HL-60/S4 treated with phorbol 12-myristate 13-acetate at 8.2 ng/mL for 4 days and 3 days (cell line): Measurements from ENCODE around the gene P2RY14.

Experiments used
- in situ Hi-C: fragments of 300-500 bp; cut with MboI; formaldehyde crosslinking; loops from 2 replicates; pipeline ENCODE4 v1.15.0; 2022; ENCODE audit warnings: low sequenced_read_pairs

The P2RY14 gene

DNA sequence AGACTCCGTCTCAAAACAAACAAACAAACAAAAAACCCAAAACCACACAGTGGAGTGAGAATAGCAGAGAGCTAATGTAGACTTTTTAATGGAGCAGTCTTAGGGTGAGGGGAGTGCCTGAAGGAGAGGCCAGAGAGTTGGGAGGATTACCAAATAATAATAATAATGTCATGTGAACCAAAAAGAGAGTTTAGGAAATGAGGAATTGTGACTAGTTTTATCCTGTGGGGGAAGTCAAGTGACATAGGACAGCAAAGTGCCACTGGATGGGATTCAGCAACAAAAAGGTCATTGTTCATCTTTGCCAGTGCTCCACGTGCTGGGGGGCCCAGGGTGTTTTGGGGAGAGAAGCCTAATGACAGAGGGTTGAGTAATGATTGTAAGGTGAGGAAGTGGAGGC, 25.4 kb upstream of the P2RY14 start:
- in situ Hi-C loops, result no loop called here

DNA sequence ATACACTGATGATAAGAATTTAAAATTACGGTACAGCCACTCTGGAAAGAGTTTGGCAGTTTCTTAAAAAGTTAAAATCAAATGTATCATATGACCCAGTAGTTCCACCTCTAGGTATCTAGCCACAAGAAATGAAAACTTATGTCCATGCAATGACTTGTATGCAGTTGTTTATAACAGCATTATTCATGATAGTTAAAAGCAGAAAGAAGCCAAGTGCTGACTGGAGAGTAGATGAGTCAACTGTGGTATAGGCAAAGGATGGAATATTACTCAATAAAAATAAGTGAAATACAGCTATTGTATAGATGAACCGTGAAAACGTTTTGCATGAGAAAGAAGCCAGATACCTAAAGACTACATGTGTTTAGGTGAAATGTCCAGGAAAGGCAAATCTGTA, 23.4 kb upstream of the P2RY14 start:
- in situ Hi-C loops, result no loop called here

DNA sequence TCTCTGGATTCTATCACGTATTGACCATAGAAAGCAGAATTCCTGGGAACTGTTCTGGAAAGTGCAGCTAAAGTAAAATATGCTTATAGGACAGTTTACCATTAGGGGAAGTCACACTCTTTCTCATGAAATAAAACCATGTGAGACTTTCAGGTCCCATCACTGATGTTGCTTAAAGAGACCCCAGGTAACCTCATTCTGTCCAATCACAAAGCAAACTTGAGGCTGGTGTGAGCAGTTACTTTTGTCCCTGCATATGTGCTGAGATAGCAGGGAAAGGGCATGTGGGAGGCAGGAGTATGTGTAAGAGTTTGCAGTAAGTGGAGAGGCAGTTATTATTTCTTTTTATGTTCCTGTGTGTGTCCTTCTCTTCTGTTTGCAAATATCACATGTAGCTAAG, 22.2 kb upstream of the P2RY14 start:
- in situ Hi-C loops, result no loop called here

DNA sequence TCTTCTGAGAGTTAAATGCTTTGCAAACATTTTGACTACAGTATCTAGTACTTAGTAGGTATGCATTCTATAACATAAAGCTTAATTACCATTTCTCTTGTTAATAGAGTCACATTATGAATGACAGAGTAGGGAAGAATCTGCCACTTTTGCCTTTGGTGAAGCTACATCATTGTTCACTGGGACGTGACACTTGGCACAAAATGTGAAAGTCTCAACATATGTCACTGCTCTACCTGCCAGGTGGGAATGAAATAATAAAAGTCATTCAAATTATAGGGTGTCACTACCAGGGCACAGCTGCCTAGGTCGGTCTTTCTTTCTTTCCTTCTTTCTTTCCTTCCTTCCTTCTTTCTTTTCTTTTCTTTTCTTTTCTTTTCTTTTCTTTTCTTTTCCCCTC, 20.7 kb upstream of the P2RY14 start:
- in situ Hi-C loops, result loop anchor here (25.0 kb wide), 1 partner anchor 538 kb away; no protein-coding TSS in a partner anchor

DNA sequence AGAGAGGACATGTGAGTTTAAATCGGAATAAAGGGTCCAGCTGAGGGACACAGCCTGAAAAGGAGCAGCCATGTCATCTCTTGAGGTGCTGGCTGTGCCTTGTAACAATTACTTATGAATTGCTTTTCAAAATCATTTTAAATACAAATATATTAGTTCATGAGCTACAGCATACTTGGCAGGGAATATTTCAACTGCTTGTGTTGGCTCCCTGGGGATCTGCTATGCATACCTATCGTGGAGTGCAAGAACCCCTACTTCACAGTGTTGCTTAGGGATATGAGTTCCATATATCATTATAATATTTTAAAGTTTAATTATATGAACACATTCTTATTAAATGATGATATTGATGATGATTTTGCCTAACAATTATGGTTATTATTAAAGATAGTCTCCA, 19.1 kb upstream of the P2RY14 start:
- in situ Hi-C loops, result loop anchor here (25.0 kb wide), 1 partner anchor 540 kb away; no protein-coding TSS in a partner anchor

DNA sequence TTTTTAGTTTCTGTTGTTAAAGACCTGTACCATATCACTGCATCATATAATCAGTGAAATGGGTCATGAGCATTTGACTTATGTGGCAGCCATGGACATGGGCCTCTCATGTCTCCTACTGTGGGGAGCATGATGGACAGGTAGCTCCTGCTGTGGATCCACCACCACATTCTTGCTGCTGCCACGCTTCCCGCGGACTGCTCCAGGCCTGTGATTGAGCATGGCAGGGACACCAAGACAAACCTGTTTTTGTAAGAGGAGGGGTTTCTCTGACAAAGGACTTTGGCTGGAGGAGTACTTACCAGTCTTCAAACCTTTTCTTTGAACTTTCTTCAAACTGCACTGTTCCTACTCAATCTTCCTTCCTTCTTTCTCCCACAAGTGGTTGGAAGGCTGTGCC, 17.9 kb upstream of the P2RY14 start:
- in situ Hi-C loops, result loop anchor here (25.0 kb wide), 1 partner anchor 541 kb away; no protein-coding TSS in a partner anchor

DNA sequence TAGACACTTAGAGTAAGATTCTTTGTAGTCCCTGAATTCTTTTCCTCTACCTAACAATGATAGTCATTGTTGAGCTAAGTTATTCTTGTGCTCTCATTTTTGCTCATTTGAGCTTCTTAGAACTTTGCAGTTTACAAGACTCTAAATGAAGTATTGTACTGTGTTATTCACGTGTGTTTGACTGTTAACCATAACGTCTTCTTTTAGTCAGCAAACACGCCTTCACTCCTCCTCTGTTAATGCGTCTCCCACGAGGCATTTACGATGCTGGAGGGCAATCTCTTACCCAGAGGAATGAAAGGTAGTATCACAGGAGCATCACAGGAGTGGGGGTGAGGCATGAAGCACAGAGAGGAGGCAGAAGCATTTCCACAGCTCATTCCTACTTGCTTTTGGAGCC, 14.8 kb upstream of the P2RY14 start:
- in situ Hi-C loops, result loop anchor here (25.0 kb wide), 1 partner anchor 544 kb away; no protein-coding TSS in a partner anchor

DNA sequence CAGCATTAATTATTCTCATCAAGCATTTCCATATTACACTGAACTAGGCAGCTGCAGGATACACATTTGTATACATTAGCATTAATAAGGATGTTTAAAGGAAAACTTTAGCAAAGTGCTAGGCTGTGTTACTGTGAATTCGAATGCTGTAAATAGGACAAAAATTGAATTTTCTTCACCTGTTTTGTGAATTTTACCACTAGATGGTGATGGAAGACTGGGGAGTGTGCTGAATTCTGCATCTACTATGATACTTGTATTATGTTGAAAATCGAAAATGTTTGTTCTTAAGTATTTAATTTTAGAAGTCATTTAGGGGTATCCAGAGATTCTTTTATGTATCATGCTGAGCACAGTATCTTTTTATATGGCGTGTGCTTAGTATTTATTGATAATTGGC, 12.3 kb upstream of the P2RY14 start:
- in situ Hi-C loops, result loop anchor here (25.0 kb wide), 1 partner anchor 547 kb away; no protein-coding TSS in a partner anchor

DNA sequence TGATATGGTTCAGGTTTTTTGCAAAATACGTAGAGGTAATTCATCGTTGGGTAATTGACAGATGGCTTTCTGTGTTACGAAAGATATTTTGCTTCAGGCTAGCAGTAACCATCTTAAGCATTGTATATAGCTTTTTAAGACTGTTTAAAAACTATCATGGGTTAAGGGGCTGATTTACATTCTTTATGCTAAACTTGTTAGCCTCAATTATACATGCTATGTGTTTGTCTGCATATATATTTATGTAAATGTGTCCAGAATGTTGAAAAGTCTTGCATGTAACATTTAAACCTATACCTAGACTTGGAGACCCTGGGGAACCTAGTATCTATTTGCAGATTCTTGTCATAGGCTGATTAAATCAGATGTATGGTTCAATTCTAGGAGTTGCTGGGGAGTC, 11.1 kb upstream of the P2RY14 start:
- in situ Hi-C loops, result loop anchor here (25.0 kb wide), 1 partner anchor 548 kb away; no protein-coding TSS in a partner anchor

DNA sequence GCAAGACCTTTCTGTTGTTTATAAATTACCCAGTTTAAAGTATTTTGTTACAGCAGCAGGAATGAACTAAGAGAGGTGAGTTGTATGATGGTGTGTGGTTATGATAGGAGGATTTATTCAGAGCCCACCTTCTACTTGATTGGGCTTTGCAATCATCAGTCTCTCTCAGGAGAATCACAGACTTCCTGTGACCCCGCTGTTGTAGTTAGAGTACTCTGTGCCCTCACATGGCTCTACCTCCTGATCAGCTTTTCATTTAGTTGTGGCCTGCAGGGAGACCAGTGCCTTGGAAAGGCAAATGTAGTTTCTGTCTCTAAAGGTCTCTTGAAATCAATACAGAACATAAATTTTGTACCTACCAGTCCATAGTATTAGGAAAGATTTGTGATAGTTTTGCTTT, 7.6 kb upstream of the P2RY14 start:
- in situ Hi-C loops, result loop anchor here (25.0 kb wide), 1 partner anchor 551 kb away; no protein-coding TSS in a partner anchor

DNA sequence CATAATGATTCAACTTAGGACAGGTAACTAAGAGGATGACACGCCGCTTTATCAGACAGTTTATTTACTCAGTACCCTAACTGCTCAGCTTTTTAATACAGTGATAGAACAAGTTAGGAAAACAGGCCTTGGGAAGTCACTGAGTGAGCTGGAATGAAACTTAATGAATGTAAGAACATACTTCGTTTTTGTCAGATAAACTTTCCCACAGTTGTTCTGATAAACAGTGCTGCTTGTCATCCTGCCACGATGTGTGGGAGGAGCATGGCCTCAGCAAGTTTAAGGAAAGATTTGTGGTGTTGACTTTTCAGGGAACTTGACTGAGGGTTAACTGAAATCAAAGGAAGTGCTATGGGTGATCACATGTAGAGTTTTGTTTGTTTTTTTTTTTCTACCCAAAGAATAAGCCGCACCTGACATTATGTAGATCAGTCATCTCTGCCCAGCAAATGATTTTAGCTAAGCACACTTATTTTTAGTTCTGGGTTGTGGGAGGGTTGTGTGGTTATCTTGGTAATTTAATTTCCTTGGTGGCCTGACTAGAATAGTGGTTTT, 5.6 kb upstream of the P2RY14 start:
- in situ Hi-C loops, result loop anchor here (25.0 kb wide), 1 partner anchor 553 kb away; no protein-coding TSS in a partner anchor

DNA sequence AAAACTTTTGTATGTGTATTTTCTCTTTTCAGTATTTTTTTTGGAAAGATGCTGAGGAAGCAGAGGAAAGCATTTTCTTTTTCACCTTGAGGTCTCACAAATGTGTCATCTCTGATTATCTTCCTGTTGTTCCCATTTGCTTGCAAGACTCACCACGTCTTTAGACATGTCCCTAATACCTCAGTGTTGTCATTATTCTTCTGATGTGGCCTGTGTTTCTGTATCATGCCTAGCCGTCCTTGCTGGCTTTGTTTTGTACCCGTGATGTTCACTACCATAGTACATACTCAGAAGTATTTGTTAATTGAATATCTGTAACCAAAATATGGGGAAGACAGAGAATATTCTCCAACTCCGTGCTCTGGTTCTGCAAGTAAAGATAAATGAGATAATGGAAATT, 5.0 kb upstream of the P2RY14 start:
- in situ Hi-C loops, result loop anchor here (25.0 kb wide), 1 partner anchor 554 kb away; no protein-coding TSS in a partner anchor

DNA sequence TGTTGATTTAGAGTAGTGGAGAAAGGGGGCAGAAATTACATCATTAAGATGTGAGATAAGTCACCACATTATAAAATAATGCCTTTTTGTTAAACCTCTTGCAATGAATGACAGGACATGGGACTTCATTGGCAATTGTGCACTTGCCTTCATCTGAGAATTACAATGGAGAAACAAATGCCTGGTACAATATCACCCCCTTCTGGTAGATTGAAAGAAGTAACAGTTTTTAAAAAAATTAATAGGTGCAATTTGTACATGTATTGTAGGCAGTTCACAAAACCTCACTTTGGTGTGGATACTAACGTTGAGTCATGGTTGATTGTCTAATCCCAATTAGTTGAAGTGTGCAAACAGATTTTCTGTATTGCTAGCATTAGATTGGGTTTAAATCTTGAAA, 4.6 kb upstream of the P2RY14 start:
- in situ Hi-C loops, result loop anchor here (25.0 kb wide), 1 partner anchor 554 kb away; no protein-coding TSS in a partner anchor

DNA sequence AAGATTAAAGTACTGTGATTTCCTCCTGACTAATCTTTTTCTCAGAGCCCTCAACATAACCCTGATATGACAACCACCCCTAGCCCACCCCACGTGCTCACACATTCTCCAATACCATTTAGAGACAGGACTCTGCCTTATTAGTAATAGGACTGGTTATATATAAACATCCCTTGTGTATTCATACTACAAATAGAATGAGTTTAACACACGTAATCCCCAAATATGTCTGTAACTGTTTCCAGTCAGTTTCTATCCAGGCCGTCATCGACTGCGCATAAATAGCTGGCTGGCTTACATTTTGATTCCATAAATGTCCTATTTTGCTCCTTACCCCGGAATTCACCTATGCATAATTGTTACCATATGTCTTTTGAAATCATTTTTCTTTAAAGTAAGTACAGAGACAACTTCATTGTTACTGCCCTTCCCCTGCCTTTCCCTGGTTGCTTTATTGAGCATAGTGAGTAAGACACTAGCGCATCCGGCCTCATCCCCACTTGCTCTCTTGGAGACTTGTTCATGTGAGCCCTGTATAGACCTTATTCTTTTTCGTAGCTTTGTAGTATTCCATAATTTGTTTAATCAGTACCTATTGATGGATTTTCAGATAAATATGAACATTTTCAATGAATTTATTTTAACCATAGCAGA, 3.5 kb upstream of the P2RY14 start:
- in situ Hi-C loops, result loop anchor here (25.0 kb wide), 1 partner anchor 556 kb away; no protein-coding TSS in a partner anchor

DNA sequence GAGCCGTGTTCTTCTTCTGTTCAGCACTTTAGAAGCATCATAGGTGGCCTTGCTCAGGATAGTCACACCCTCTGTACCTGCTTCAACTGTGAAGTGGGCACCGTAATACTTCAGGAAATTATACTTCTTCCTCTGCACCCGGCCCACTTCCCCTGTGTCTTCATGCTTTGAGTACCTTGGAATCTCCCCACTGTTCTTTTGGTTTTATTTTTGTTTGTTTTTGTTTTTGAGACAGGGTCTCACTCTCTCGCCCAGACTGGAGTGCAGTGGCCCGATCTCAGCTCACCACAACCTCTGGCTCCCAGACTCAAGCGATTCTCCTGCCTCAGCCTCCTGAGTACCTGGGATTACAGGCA, 1.7 kb downstream of the P2RY14 start:
- in situ Hi-C loops, result loop anchor here (5.0 to 25.0 kb wide), 3 partner anchors 52 to 561 kb away; no protein-coding TSS in a partner anchor

DNA sequence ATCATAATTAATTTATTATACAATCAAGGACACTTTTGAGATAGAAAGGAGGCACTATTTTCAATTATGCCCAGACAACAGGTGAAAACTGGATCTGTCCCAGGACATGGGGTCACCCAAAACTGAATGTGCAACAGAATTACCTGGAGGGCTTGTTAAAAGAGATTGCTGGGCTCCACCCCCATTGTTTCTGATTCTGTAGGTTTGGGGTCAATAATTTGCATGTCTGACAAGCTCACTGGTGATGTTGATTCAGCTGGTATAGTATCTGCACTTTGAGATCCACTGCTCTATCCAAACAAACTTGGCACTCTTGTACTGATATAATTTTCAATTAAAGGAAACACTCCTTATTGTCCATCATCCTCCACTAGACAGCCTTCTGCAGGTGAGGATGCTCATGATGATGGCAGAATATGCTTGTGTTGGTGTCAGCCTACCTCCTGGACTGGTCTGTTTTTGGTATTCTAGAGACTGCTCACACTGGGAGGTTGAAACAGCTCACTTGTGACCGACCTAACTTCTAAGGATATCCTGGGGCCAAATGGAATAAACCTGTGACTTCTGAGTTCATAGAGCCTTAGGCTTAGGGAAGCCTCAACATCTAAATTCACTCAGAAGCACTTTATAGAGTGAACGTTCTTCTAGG, 2.2 kb downstream of the P2RY14 start:
- in situ Hi-C loops, result loop anchor here (5.0 to 25.0 kb wide), 3 partner anchors 51 to 561 kb away; no protein-coding TSS in a partner anchor

DNA sequence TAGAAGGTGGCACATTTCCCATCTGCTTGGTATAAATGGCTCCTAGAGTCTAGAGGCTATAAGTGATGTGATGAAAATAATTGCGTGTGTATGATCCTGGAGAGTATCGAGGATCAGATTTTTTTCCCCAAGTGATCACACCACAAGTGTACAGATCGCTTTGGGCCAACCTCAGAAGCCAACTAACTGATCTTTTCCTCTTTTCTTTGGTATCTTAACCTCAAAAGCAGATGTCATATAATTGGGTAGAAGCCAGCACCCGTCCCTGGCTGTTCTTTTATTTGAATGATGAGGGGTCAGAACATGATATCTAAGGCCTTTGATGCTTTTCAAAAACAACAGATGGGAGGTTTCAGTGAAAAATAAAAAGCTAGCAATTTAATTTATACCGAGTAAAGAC, 3.3 kb downstream of the P2RY14 start:
- in situ Hi-C loops, result loop anchor here (5.0 to 25.0 kb wide), 3 partner anchors 50 to 562 kb away; no protein-coding TSS in a partner anchor

DNA sequence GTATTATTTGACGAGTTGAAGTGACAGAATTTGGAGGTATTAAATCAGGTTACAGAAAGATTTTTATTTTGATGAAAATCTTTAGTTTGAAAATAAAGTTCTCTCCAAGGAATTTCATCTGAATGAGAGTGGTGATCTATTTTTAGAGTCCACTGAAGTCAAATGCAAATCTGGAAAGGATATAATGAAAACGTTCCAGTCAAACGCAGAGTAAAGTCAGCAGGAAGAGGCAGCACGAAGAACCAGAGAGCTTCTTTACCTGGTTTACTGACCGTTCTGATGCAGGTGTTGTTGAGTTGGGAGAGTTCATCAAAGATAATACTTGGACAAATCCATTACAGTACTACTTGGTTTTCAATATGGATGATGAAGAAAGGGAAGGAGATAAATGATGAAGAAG, 8.7 kb downstream of the P2RY14 start:
- in situ Hi-C loops, result loop anchor here (10.0 kb wide), 1 partner anchor 45 kb away; no protein-coding TSS in a partner anchor

DNA sequence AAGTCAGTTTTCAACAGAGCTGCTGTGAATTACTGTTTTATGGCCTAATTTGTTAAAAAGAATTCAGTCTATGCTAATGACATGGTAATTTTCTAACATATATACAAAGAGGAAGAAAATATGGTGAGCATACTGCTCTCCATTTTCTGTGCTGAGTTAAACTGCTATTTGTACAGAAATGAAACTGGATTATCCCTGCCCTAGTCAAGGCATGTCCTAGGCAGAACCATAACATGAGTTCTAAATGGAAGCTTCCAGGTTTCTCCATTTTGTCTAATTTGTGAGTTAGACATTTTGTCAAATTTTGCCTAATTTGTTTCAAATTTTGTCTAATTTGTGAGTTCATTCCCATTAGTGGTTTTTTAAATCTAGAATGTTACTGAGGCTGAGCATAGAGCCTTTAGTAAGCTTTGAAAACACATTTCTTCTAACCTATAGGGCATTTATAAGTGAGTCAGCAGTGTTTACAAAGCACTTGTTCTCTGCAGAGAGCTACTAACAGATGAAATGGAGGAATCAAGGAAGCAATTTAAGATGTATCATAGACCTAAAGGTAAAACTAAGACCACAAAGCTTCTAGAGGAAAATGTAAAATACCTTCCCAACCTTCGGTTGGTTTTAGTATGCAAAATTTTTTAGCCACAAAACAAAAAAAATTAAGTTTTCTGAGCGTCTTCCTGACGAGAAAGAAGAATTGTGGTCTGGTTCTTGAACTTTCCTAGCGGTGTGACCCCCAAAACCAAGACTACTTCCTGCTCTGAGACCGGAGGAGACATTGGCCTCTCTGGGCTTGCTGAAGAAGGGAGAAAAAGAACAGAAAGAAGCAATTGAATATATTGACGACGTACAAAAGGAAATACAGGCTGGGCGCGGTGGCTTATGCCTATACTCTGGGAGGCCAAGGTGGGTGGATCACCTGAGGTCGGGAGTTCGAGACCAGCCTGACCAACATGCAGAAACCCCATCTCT, 9.8 kb downstream of the P2RY14 start:
- in situ Hi-C loops, result no loop called here

DNA sequence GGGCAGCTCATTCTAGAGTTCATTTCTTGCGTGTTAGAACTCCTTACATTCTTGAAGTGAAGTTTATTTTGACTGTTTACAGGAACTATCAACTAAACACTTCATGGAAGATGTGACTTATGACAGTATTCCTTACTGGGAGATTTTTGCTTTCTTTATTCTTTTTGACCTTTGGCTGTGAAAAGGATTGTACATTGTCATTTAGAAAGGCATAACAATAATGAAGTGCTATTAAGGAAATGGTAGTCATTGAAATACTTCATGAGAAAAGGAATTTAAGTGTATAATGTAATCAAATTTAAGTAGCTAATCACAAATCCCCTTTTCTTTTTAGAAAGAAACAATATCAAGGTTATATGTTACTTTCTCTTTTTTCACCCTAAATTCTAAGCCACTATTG, 11.3 kb downstream of the P2RY14 start:
- in situ Hi-C loops, result no loop called here
